Measurements from ENCODE around the gene USP6NL. TPM values are rescaled to one million over a fixed set of nuclear protein-coding genes. Genes with fewer than 3 reads are reported as not detected.

Gene USP6NL
- total RNA-seq, 1 donor from 2014 or later: 10.3 TPM

DNA sequence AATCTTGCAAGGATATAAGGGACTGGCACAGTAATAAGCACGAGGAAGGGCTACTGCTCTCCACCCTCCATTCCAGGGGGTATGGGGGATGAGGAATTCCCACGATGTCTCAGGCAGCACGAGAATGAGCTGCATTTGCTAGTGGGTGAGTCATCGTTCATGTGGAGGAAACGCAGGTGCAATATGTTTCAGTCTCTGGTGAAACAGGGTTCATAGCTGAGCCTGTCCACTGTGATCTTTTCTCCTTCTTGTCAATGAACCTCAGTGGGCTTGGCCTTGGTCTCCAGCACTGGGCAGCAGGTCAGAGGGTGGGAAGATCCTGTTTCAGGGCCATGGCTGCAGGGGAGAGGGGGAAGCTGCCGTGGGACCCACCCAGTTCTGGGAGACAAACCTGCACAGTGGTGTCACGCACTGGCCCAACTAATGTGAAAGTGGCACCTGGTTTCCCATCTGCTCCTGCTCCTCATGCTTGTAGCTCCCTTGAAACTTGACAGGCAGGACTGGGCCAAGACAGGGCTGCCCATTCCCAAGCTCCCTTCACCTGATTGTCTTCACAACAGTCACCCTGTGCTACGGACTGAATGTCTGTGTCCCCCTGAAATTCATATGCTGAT lies 181.9 kb downstream of the USP6NL start:
- no peak for DNase-seq (ENCODE audit: low read depth in 2 of 2)

DNA sequence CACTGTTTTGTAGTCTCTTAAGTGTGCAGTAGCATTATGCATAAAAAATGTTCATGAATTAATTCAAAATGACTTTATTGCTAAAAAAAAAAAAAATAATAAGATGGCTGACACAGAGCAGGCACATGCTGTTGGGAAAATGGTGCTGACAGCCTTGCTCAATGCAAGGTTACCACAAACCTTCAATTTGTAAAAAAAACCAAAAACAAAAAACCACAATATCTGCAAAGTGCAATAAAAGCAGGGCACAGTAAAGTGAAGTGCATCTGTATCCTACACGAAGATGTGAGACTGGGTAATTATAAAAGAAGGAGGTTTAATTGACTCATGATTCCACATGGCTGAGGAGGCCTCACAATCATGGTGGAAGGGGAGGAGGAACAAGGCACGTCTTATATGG lies 185.8 kb downstream of the USP6NL start:
- no peak for DNase-seq (ENCODE audit: low read depth in 2 of 2)

DNA sequence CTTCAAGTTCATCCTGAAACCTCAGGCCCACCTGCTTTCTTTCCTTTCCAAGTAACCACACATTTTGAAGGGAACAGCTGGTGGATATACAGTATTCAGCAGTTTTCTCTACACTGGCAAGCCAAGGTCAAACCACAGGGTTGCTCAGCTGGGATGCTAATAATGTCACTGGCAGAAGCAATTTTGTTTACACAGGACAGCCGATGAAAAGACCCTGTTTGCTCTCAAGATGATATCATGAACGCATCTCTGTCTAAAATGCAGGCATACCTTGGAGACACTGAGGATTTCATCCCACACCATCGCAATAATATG lies 186.2 kb downstream of the USP6NL start:
- no peak for DNase-seq (ENCODE audit: low read depth in 2 of 2)

DNA sequence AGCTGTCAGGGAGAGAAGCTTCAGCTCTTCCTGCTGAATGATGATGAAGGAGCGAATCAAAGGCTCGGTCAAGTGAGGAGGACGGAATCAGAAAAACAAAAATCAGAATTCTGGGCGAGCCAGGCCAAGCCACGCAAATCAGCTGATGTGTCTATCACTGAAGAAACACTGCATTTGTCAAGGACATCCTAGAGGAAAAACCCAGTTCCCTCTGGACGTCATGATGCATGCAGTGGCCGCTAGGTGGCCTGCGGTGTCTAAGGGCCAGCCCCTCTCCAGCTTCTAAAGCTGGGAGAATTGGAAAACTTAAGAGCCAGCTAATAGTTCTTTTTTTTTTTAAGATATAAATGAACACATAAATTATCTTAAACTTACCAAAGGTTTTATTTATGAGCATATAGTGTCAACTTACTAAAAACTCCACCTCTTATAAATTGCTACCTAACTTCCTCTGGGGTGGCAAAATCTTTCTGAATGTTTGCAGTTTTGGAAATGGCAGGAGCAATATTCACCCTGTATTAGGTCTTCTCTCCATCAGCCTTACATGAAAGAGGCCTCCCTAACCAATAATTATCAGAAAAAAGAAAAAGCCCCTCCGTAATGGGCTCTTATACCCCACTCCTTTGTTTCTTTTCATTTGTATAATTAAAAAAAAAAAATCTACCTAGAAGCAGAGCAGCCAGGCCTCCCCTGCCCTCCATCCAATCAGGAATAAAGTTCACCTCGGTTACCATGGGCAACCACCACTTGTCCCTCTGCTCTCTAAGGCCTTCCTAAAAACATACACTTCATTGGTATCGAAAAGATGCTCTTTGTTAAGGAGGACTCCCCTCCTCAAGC lies 186.8 kb downstream of the USP6NL start:
- peak; percentile 12 to 60 for DNase-seq (ENCODE audit: low read depth in 2 of 2)

DNA sequence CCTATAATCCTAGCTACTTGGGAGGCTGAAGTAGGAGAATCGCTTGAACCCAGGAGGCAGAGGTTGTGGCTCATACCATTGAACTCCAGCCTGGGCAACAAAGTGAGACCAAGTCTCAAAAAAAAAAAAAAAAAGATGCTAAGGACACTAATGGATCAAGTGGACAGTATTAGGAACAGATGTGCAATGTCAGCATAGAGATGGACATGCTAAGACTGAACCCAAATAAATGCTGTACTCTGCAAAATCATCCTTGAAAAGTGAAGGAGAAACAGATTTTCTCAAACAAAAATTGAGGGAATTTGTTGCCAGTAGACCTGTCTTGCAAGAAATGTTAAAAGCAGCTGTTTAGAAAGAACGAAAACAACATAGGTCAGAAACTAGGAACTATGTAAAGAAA lies 194.5 kb downstream of the USP6NL start:
- DNase-seq (ENCODE audit: low read depth in 2 of 2): no peak

DNA sequence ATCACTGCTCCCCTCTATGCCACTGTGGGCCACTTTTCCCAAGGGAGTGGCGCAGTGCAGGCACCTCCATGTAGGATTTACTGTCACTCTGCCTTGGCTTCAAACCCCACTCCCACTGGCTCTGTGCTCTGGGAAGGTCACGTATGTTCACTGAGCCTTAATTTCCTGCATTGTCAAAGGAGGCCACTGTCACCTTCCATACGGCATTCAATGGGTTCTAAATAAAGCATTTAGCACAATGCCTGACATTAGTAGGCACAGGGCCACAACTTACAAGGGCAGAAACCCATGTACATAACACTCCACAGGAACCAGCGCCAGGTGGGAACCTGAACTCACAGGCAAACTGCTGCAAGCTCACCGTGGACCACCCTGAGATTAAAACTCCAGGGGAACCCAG lies 196.4 kb downstream of the USP6NL start:
- DNase-seq (ENCODE audit: low read depth in 2 of 2): no peak

DNA sequence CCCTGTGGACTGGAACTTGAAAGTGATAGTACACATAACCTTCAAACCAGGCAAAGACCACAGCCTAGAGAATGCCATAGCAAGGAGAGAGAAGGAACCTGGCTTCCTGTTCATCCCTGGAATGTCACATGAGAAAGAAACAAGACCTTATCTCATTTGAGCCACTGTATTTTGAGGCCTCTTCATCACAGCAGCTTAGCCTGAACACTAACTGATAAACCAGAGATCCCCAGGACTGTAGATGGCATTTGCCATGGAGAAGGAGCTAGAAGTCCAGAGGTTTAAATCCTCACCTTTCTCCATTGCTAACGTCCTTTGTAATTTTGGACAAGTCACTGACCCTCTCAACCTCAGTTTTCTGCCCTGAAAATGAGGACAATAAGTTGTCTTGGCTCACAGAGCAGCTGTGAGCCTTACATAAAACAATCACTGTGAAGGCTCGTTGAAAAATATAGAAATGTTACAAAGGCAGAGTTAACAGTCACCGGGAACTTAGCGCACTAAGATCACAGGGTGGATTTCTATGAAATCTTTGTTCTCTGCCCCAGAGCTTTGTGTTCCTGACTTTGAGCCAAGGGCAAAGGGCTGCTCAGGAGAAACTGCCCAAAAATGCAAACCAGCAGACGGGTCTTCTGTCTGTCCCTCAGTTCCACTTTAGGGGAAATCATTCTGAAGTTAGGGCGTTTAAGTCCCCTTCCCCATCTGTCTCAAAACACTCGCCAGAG lies 197.0 kb downstream of the USP6NL start:
- no peak for DNase-seq (ENCODE audit: low read depth in 2 of 2)

DNA sequence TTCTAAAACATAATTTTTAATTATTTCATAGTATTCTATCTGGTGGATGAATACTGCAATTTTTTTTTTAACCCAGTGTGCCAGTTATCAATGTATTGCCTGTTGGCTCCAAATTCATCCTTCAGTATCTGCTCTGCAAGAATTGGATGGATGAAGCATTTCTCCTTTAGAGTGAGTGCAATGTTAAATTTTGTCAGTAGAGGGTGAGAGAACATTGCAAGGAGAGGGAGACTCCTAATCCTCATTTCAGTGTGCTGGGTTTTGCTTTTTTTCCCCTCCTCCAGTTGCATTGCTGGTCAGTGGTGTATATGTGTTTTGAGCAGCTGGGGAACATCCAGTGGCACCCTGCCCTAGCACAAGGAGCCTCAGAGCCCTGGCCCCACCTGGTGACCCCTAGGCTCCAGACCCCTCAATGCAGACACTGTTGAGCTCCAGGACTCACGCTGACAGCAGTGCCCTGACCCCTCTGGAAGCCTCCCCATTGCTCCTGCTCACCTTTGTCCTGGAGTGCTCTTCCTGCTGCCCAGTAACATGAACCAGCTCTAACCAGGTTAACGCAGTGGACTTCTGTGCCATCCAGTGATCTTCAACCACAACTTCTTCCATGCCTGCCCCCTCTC lies 199.4 kb downstream of the USP6NL start:
- DNase-seq (ENCODE audit: low read depth in 2 of 2): no peak

DNA sequence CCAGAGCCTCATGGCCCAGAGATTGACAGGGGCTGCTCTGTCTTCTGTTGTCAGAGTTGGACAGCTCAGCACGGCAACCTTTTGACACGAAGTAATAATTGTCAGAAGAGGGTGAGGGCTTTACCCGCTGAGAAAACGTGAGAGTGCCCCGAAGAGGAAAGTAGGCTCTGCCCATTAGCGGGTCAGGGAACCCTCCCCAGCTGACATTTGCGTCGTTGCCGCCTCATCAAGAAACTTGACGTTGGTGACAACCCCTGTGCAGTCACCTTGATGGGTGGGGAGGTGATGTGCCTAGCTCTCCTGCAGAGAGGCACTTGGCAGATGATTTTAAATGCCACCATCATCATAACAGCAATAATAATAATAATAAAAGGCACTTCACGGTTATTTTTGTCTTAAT lies 202.1 kb downstream of the USP6NL start:
- DNase-seq (ENCODE audit: low read depth in 2 of 2): no peak

DNA sequence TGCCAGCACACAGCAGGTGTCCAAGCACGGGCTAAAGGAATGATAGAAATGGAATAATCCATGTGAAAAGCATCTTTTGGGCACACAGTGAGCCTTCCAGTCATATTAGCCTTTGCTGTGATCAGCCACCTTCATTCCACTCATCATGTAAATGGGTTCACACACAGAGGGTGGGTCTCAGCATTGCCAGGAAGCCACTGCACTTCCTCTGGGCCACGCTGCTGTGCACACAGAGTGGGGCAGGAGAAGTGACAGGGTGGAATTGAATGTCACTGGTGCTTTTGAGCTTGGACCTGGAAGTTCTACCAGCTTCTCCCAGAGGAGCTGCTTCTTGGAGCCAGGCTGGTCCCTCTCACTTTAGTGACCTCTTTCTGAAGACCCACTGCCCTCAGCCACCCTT lies 203.5 kb downstream of the USP6NL start:
- DNase-seq (ENCODE audit: low read depth in 2 of 2): no peak

DNA sequence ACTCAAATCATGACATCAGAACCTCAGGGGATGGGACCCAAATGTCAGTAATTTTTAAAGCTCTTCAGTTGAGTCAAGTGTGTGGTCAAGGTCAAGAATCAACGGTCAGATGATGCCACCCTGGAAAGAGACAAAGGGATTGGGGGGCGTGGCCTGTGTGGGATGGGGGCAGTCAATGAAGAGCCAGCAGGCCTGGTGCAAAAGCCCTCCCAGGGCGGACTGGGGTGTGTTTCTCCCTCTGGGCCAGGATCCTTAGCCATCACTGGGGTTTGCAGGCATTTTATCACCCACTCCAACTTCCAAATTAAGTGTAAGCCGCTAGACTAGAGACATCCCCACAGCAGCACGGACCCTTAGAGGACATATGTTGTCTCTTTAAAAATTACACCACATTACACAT lies 204.7 kb downstream of the USP6NL start:
- DNase-seq (ENCODE audit: low read depth in 2 of 2): no peak

DNA sequence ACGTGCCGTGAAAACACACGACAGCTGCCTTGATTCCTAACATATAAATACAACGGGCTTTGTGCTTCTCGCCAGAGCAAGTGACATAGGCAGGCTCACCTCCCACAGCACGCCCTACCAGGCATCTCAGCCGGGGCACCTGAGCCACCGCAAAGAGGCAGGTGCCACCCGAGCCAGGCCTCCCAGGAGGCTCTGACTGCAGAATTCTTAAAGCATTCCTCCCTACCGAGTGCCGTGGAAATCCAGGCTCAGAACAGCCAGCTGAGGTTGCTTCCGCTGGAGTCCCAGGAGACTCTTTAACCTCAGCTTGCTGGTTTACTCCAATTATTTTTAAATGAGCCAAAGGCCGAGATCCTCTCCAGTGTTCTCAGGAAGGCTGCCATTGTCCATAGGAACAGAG lies 206.5 kb downstream of the USP6NL start:
- DNase-seq (ENCODE audit: low read depth in 2 of 2): no peak

Other genes starting within 250 kb of the USP6NL start
- 16.7 and 17.3 TPM in 2 replicates for gene ECHDC3, start 130.7 kb upstream of the USP6NL start, total RNA-seq
- 5.1 and 5.3 TPM in 2 replicates for gene PROSER2, start 211.7 kb upstream of the USP6NL start, total RNA-seq

Data from dermis microvascular lymphatic vessel endothelial cell (primary cell).